ENCODE measurements around the gene TAF4B. TPM values are rescaled to one million over a fixed set of nuclear protein-coding genes. Genes with fewer than 3 reads are reported as not detected.

TAF4B gene
- total and polyA plus RNA-seq, 12 donors: 2.2 to 15.7 (median 5.6) TPM

DNA sequence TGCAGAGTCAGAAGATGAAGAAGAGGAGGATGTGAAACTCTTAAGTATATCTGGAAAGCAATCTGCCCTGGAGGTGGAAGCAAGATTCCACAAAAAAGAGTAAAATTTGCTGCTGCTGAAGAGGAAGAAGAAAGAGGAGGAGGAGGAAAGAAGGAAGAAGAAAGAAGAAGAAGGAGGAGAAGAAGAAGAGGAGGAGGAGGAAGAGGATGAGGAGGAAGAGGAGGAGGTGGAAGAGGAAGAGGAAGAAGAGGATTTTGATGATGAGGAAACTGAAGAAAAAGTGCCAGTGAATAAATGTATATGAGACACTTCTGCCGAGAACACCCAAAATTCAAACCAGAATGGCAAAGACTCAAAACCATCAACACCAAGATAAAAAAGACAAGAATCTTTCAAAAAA lies 20.9 kb upstream of the TAF4B start:
- no peak for DNase-seq
- H3K4me1 ChIP-seq (replicated peaks in 1 of 2): no peaks in the 10 kb centered on the region
- H3K27ac ChIP-seq: no peak overlapping the region
- H3K9me3 ChIP-seq (replicated peaks in 1 of 3): no peaks in the 10 kb centered on the region
- H3K36me3 ChIP-seq (replicated peaks in 1 of 2): no peaks in the 10 kb centered on the region
- WGBS, 4 donors: 82 to 93% (median 92%) methylated on average over 1 of the region's 1 CpG
- intact Hi-C loops (cut with DNase I): no loop called here
- no peaks in the 10 kb centered on the region for H3K27me3 ChIP-seq
- no peak for TF ChIP-seq POLR2A (IDR thresholded peaks at IDR 0.05)
- no peak for TF ChIP-seq CTCF (IDR thresholded peaks at IDR 0.05)
- no peak overlapping the region for H3K4me3 ChIP-seq

- DNase-seq: no peak
- Histone ChIP-seq H3K27ac (no peak overlapping the region), H3K9me3 (replicated peaks in 1 of 3) (no peaks in the 10 kb centered on the region), H3K4me1 (replicated peaks in 1 of 2) (no peaks in the 10 kb centered on the region), H3K4me3 (no peak overlapping the region), H3K27me3 (no peaks in the 10 kb centered on the region), H3K36me3 (replicated peaks in 1 of 2) (no peaks in the 10 kb centered on the region)
- TF ChIP-seq POLR2A (IDR thresholded peaks at IDR 0.05): no peak
- intact Hi-C loops (cut with DNase I): no loop called here
- 94 to 98% (median 96%) methylated on average over 2 of the region's 2 CpGs for WGBS, 4 donors
Observed at GRCh38 chr18:26206488-26206887, 19.8 kb upstream of the TAF4B start.

- intact Hi-C loops (cut with DNase I): no loop called here
- Histone ChIP-seq H3K27me3 (no peaks in the 10 kb centered on the region), H3K4me1 (replicated peaks in 1 of 2) (no peaks in the 10 kb centered on the region), H3K36me3 (replicated peaks in 1 of 2) (no peaks in the 10 kb centered on the region), H3K4me3 (no peak overlapping the region), H3K27ac (no peak overlapping the region), H3K9me3 (replicated peaks in 1 of 3) (no peaks in the 10 kb centered on the region)
- no peak for DNase-seq
- 82 to 90% (median 88%) methylated on average over 3 of the region's 3 CpGs for WGBS, 4 donors
- TF ChIP-seq POLR2A (IDR thresholded peaks at IDR 0.05) (no peak), CTCF (IDR thresholded peaks at IDR 0.05) (no peak)
Observed at GRCh38 chr18:26207937-26208336, 18.3 kb upstream of the TAF4B start.

GRCh38 chr18:26208977-26209376 lies 17.3 kb upstream of the TAF4B start:
- 78 to 82% (median 79%) methylated on average over 2 of the region's 2 CpGs for WGBS, 4 donors
- H3K9me3 ChIP-seq (replicated peaks in 1 of 3): no peaks in the 10 kb centered on the region
- no peaks in the 10 kb centered on the region for H3K36me3 ChIP-seq (replicated peaks in 1 of 2)
- DNase-seq: no peak
- no peaks in the 10 kb centered on the region for H3K4me1 ChIP-seq (replicated peaks in 1 of 2)
- intact Hi-C loops (cut with DNase I): no loop called here
- H3K4me3 ChIP-seq: no peak overlapping the region
- peaks cover 3% of the 10 kb centered on the region for H3K27me3 ChIP-seq
- no peak for TF ChIP-seq POLR2A (IDR thresholded peaks at IDR 0.05)
- no peak for TF ChIP-seq CTCF (IDR thresholded peaks at IDR 0.05)
- H3K27ac ChIP-seq: no peak overlapping the region

- H3K4me1 ChIP-seq (replicated peaks in 1 of 2): no peaks in the 10 kb centered on the region
- 91 to 100% (median 93%) methylated on average over 4 of the region's 4 CpGs for WGBS, 4 donors
- H3K36me3 ChIP-seq (replicated peaks in 1 of 2): no peaks in the 10 kb centered on the region
- no peak for DNase-seq
- H3K9me3 ChIP-seq (replicated peaks in 1 of 3): no peaks in the 10 kb centered on the region
- no peak overlapping the region for H3K27ac ChIP-seq
- H3K4me3 ChIP-seq: no peak overlapping the region
- intact Hi-C loops (cut with DNase I): no loop called here
- no peak for TF ChIP-seq CTCF (IDR thresholded peaks at IDR 0.05)
- no peak for TF ChIP-seq POLR2A (IDR thresholded peaks at IDR 0.05)
- H3K27me3 ChIP-seq: peaks cover 3% of the 10 kb centered on the region
Observed at GRCh38 chr18:26210147-26210546, 16.1 kb upstream of the TAF4B start.
